Kidney epithelial cell (primary cell): Measurements from ENCODE around the gene TRIP11. TPM values are rescaled to one million over a fixed set of nuclear protein-coding genes. Genes with fewer than 3 reads are reported as not detected.

Source experiments
- DNase-seq: peaks from one replicate; pipeline ENCODE4 v3.0.0-alpha.2; 2010; ENCODE audit warnings: low read depth
- H3K27me3 ChIP-seq: 2 replicates; pipeline ENCODE4 v1.6.0; 2011; ENCODE audit warnings: low read length; ENCODE audit not compliant: control insufficient read depth, insufficient read depth
- H3K36me3 ChIP-seq: 2 replicates; pipeline ENCODE4 v1.5.1; 2011; ENCODE audit warnings: low read length; ENCODE audit not compliant: control insufficient read depth, insufficient read depth
- H3K4me3 ChIP-seq: 2 replicates; pipeline ENCODE4 v1.5.1; 2011; ENCODE audit warnings: low read depth, mild to moderate bottlenecking, control low read depth, low read length
- CTCF ChIP-seq: IDR thresholded peaks from 2 replicates; pipeline ENCODE4 v1.5.1; 2011; ENCODE audit warnings: mild to moderate bottlenecking, moderate library complexity, low read length, control low read depth, inconsistent platforms; ENCODE audit not compliant: insufficient read depth, poor library complexity, severe bottlenecking
- total RNA-seq: library from RNA; depleted of rRNA; stranded (reverse); fragments of >200 nt; gene quantifications from 2 replicates; pipeline ENCODE4 v1.2.3, GENCODE V29; 2015

The TRIP11 gene
- total RNA-seq, 1 donor from 2014 or later = 19.4 TPM

GRCh38 chr14:92041203-92041602 is 1.3 kb upstream of the TRIP11 start:
- H3K4me3 ChIP-seq = no peak overlapping the region
- no peaks in the 10 kb centered on the region for H3K27me3 ChIP-seq
- no peak for TF ChIP-seq CTCF
- H3K36me3 ChIP-seq = no peaks in the 10 kb centered on the region
- no peak for DNase-seq

- Histone ChIP-seq H3K4me3 (peak overlapping the region; percentile 77), H3K36me3 (no peaks in the 10 kb centered on the region), H3K27me3 (no peaks in the 10 kb centered on the region)
- DNase-seq = peak; percentile 4
- TF ChIP-seq CTCF = no peak
These were observed 682 bp upstream of the TRIP11 start for GRCh38 chr14:92040431-92041051.

- no peak for TF ChIP-seq CTCF
- H3K27me3 ChIP-seq = no peaks in the 10 kb centered on the region
- peak overlapping the region; percentile 77 for H3K4me3 ChIP-seq
- peak; percentile 57 for DNase-seq
- H3K36me3 ChIP-seq = no peaks in the 10 kb centered on the region
These were observed 668 bp downstream of the TRIP11 start for GRCh38 chr14:92039063-92039718.

GRCh38 chr14:92037989-92038388 is 1.9 kb downstream of the TRIP11 start:
- no peak for DNase-seq
- Histone ChIP-seq H3K4me3 (peak overlapping the region; percentile 77), H3K27me3 (no peaks in the 10 kb centered on the region), H3K36me3 (no peaks in the 10 kb centered on the region)
- TF ChIP-seq CTCF = no peak

GRCh38 chr14:92035890-92036289 is 4.0 kb downstream of the TRIP11 start:
- DNase-seq = no peak
- TF ChIP-seq CTCF = no peak
- H3K36me3 ChIP-seq = no peaks in the 10 kb centered on the region
- no peaks in the 10 kb centered on the region for H3K27me3 ChIP-seq
- no peak overlapping the region for H3K4me3 ChIP-seq
